Activated naive CD8-positive, alpha-beta T cell treated with anti-CD3 and anti-CD28 coated beads, Interleukin-2, amount 10 ng/mL, durations not matched to agents 7 days and 5 days (primary cell): Measurements from ENCODE around the gene CDX2. TPM values are rescaled to one million over a fixed set of nuclear protein-coding genes. Genes with fewer than 3 reads are reported as not detected.

Experiments
- ATAC-seq: fragments of 150-1000 bp; cut with Tn5 transposase; one replicate; pipeline ENCODE4 v1.10.0; 2021; ENCODE audit warnings: low read depth, moderate library complexity
- POLR2A ChIA-PET: fragments of 350-600 bp; sonication (Branson Sonifier 250); formaldehyde crosslinking; loops from one replicate; lab custom pipeline; 2021; ENCODE audit warnings: antibody characterized with exemption; lab: Charles Lee
- DNase-seq: peaks from one replicate; pipeline ENCODE4 v3.0.0; 2021
- H3K27ac Mint-ChIP-seq: one replicate; pipeline ENCODE4 v1.8.0; 2022; ENCODE audit warnings: mild to moderate bottlenecking, mixed read lengths
- H3K27me3 Mint-ChIP-seq: one replicate; pipeline ENCODE4 v1.8.0; 2022; ENCODE audit warnings: mild to moderate bottlenecking, moderate library complexity, mixed read lengths
- H3K36me3 Mint-ChIP-seq: one replicate; pipeline ENCODE4 v1.8.0; 2021; ENCODE audit warnings: mild to moderate bottlenecking, mixed read lengths
- H3K4me1 Mint-ChIP-seq: one replicate; pipeline ENCODE4 v1.8.0; 2021; ENCODE audit warnings: mixed read lengths
- H3K4me3 Mint-ChIP-seq: one replicate; pipeline ENCODE4 v1.8.0; 2022; ENCODE audit warnings: mild to moderate bottlenecking, moderate library complexity, mixed read lengths
- H3K9me3 Mint-ChIP-seq: one replicate; pipeline ENCODE4 v1.8.0; 2021; ENCODE audit warnings: mixed read lengths
- total RNA-seq, 2 experiments: library from RNA; stranded (reverse); gene quantifications; one replicate each; pipeline ENCODE4 v1.2.3, GENCODE V29; 2021

Gene CDX2
- total RNA-seq, 2 experiments from 2014 or later, result not detected

DNA sequence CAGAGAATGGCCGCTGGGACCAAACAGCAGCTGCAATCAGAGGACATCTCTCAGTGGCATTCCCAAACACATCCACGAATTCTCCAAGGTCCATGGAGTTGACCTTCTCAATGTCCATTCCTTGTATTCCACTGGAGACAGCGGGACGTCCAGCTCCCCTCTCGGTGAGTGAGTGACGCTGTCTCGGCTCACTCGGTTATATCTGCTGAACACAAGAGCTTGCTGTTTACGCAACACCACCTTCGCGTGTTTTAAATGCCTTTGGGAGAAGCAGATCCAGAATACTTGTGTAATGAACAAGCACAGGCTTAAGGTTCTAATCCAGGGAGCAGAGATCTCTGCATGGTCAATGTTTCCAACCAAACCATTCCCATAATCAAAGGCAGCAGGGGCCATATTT, 19.4 kb upstream of the CDX2 start, which contains the start of gene URAD:
TSS of gene URAD (minus strand) at position 174 of the 400 bp plus-strand sequence. CDS start at position 118, 56 bp downstream.
- no peak for DNase-seq
- no peaks in the 10 kb centered on the region for H3K4me1 Mint-ChIP-seq
- H3K27me3 Mint-ChIP-seq, result peaks cover 11% of the 10 kb centered on the region
- no peaks in the 10 kb centered on the region for H3K36me3 Mint-ChIP-seq
- H3K9me3 Mint-ChIP-seq, result no peaks in the 10 kb centered on the region
- no peak for ATAC-seq
- no peak within 1 kb of the TSS for H3K27ac Mint-ChIP-seq
- POLR2A ChIA-PET, result interaction anchor here (0.6 to 0.7 kb wide), 2 partner anchors 124 to 776 kb away, joined by 3 to 4 read pairs; no protein-coding TSS in a partner anchor
- H3K4me3 Mint-ChIP-seq, result no peak within 1 kb of the TSS

DNA sequence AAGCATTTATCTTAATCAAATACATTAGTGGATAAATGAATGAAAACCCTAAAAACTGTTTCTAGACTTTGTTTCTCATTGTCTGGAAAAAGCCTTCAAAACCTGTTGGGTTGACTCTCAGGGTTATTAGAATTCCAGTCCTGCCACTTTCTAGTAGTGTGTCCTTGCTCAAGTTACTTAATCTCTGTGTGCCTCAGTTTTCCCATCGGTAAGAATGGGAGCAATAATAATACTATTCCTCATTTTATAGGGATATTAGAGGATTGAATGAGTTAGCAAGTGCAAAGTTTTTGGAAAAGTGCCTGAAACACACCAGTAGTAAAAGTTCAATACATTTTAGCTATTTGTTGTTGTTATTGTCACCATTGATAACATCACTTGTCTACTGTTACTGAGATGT, 16.5 kb upstream of the CDX2 start:
- Mint-ChIP-seq H3K27ac (no peak overlapping the region), H3K4me3 (no peak overlapping the region), H3K27me3 (peaks cover 35% of the 10 kb centered on the region), H3K9me3 (no peaks in the 10 kb centered on the region), H3K4me1 (peaks cover 3% of the 10 kb centered on the region), H3K36me3 (no peaks in the 10 kb centered on the region)
- POLR2A ChIA-PET, result no interaction called here
- ATAC-seq (no peak), DNase-seq (no peak)

DNA sequence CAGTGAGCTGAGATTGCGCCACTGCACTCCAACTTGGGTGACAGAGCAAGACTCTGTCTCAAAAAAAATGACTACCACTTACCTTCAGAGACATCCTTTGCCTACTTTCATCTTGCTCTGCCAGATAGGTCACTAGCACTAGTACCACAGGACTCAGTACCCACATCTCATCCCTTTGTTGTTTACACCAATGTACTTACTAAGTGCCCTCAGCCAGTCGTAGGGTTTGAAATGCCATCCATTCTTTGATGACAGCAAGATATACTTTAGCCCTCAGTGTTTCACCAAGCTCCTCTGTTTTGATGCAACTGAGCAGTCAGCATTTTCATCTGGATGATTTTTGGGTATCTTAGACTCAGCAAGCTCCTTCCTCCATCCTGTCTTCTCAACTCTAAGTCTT, 13.2 kb upstream of the CDX2 start:
- no peak for DNase-seq
- H3K4me3 Mint-ChIP-seq, result no peak overlapping the region
- peaks cover 11% of the 10 kb centered on the region for H3K4me1 Mint-ChIP-seq
- no peak for ATAC-seq
- H3K27me3 Mint-ChIP-seq, result peaks cover 57% of the 10 kb centered on the region
- H3K9me3 Mint-ChIP-seq, result no peaks in the 10 kb centered on the region
- no peaks in the 10 kb centered on the region for H3K36me3 Mint-ChIP-seq
- no peak overlapping the region for H3K27ac Mint-ChIP-seq
- POLR2A ChIA-PET, result no interaction called here

DNA sequence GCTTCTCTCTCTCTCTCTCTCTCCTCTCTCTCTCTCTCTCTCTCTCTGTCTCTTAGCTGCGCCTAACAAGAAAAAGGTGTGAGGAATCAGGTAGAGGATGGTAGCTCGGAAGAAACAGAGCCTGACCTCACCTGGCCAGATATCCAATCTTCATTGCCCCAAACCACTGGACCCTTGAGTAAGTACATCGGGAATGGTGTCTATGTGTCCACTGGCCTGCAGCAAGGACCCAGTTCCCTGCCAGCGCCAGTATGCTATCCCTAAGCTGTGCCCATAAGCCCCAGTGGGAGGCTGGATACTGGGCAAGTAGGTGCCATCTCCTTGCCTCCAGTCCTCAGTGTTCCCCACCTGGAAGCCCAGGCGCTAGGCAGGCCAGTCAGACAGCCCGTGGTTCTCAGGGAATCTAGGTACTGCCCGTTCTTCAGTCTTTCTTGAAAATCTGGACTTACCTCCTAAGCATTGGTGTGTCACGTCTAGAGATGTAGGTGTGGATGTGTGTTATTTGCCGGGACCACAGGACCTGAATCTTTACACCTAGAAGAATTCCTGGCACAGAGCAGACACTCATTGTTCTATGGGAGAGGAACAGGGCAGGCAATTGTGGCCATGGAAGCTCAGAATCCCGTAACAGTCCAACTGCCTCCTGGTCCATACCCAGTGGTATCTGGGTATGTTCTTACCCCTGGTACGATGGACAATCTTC, 12.0 kb upstream of the CDX2 start:
- POLR2A ChIA-PET, result no interaction called here
- Mint-ChIP-seq H3K4me3 (no peak overlapping the region), H3K9me3 (no peaks in the 10 kb centered on the region), H3K4me1 (peaks cover 11% of the 10 kb centered on the region), H3K36me3 (no peaks in the 10 kb centered on the region), H3K27ac (no peak overlapping the region), H3K27me3 (peaks cover 69% of the 10 kb centered on the region)
- DNase-seq (no peak), ATAC-seq (no peak)

DNA sequence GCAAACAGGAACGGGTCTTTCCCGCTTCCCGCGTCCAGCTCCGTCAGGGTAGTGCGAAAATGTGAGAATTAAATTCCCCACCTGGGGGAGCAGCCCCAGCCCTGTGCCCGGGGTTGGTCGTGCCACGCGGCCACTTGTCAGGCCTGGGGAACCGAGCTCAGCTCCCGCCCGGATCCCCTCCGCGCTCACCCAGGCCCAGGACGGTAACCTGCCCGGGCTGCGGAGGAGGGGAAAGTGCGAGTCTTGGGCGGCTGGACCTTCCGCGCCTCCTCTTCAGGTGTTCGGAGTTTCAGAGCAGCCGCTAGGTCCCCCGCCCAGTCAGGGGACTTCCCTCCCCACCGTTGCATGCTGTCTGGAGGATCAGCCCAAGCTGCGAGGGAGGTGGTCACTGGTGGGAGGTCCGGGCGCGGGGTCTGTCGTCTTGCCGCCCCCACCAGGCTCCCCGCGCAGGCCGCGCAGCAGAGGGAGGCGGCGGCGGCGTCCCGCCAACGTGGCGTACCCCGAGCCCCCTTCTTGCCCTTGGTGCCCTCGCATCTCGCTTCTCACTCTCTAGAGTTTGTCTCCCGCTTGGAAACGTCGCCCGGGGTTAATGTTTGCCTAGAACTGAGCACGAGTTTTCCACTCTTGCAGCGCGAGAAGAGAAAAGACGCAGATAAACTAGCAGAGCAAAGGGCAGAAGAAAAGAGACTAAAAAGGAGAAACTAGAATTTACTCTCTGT, 11.3 kb upstream of the CDX2 start:
- peaks cover 14% of the 10 kb centered on the region for H3K4me1 Mint-ChIP-seq
- H3K27ac Mint-ChIP-seq, result no peak overlapping the region
- no peak for ATAC-seq
- peaks cover 76% of the 10 kb centered on the region for H3K27me3 Mint-ChIP-seq
- H3K4me3 Mint-ChIP-seq, result peak overlapping the region; percentile 47
- H3K36me3 Mint-ChIP-seq, result no peaks in the 10 kb centered on the region
- no peaks in the 10 kb centered on the region for H3K9me3 Mint-ChIP-seq
- no peak for DNase-seq
- POLR2A ChIA-PET, result no interaction called here

DNA sequence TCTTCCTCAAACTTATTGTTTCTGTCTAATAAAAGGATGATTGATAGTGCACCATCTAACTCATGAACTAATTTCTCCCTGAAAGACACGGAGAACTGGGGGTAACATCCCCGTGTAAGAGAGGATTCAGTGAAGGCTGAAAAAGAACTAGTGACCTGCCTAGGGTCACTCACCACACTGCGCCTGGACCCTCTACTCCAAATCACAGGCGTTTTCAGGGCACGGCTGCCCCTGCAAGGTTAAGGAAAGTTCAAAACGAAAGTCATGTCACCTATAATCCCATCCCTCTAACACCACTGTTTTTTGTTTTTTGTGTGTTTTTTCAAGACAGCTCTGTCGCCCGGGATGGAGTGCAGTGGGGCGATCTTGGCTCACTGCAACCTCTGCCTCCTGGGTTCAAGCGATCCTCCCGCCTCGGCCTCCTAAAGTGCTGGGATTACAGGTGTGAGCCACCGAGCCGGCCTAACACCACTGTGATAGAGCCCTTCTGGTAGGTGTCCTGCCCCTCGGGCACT, 10.7 kb upstream of the CDX2 start:
- Mint-ChIP-seq H3K9me3 (no peaks in the 10 kb centered on the region), H3K4me3 (peak overlapping the region; percentile 47), H3K36me3 (no peaks in the 10 kb centered on the region), H3K27ac (no peak overlapping the region), H3K4me1 (peaks cover 16% of the 10 kb centered on the region), H3K27me3 (peaks cover 80% of the 10 kb centered on the region)
- no peak for ATAC-seq
- no peak for DNase-seq
- POLR2A ChIA-PET, result no interaction called here

DNA sequence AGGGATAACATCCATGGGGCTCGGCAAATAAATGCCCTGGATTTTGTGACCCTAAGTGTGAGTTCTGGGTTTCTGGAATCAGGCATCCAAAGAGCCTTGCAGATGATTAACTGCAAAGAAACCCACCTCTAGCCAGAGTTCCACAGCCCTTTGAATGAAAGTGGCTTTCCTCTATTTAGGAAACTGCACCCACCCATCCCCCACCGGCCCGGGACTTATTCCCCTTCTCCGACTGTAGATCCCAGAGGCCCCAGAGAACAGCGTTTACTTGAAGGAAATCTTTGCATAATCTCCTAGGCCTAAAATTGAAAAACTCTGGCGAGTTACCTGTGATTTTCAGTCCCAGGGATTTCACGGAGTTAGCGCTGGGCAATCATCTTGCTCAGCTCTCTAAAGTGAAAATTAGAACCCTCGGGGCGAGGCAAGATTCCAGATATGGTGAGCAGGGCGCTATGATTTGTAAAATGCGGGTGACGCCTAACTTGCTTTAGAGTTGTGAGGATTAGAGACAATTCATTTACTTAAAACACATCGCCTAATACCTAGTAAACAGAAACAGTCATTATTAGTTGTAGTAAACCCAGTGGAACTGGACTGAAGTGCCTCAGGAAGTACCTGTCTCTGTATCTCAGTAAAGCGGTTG, 10.0 kb upstream of the CDX2 start:
- Mint-ChIP-seq H3K4me1 (peaks cover 16% of the 10 kb centered on the region), H3K36me3 (no peaks in the 10 kb centered on the region), H3K27ac (peak overlapping the region; percentile 46), H3K4me3 (no peak overlapping the region), H3K27me3 (peaks cover 85% of the 10 kb centered on the region), H3K9me3 (no peaks in the 10 kb centered on the region)
- DNase-seq, result no peak
- POLR2A ChIA-PET, result no interaction called here
- ATAC-seq, result no peak

DNA sequence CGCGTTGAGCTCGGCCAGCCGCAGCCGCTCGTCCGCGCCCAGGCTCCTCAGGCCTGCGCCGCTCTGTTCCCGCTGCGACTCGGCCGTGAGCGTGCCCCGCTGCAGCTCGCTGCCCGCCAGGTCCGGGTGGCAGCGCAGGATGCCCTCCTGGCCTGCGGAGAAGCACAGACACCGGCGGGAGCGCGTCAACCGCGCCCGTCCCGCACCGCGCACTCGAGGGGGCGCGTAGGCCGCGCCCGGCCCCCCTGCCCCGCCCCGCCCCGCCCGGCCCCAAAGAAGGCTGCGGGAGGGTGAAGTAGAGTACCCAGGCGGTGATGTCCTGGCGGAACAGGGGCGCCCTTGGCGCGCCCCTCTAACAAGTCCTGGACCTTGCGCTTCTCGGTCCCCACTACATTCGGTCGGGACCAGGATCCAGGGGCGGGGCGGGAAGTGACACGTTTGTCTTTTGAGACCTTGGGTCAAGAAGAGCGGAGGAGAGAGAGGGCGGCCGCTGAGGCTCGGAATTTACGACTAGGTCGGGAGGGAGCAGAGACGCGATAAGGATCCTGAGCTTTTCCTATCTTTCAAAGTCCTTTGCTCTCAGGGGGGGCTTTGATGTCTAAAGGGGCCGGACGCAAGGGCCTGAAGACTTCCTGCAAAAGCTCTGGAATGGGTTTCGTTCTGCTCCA, 9.3 kb upstream of the CDX2 start:
- no peaks in the 10 kb centered on the region for H3K9me3 Mint-ChIP-seq
- H3K4me3 Mint-ChIP-seq, result no peak overlapping the region
- POLR2A ChIA-PET, result no interaction called here
- H3K36me3 Mint-ChIP-seq, result no peaks in the 10 kb centered on the region
- ATAC-seq, result no peak
- DNase-seq, result no peak
- H3K4me1 Mint-ChIP-seq, result peaks cover 16% of the 10 kb centered on the region
- H3K27ac Mint-ChIP-seq, result peak overlapping the region; percentile 46
- peaks cover 88% of the 10 kb centered on the region for H3K27me3 Mint-ChIP-seq

DNA sequence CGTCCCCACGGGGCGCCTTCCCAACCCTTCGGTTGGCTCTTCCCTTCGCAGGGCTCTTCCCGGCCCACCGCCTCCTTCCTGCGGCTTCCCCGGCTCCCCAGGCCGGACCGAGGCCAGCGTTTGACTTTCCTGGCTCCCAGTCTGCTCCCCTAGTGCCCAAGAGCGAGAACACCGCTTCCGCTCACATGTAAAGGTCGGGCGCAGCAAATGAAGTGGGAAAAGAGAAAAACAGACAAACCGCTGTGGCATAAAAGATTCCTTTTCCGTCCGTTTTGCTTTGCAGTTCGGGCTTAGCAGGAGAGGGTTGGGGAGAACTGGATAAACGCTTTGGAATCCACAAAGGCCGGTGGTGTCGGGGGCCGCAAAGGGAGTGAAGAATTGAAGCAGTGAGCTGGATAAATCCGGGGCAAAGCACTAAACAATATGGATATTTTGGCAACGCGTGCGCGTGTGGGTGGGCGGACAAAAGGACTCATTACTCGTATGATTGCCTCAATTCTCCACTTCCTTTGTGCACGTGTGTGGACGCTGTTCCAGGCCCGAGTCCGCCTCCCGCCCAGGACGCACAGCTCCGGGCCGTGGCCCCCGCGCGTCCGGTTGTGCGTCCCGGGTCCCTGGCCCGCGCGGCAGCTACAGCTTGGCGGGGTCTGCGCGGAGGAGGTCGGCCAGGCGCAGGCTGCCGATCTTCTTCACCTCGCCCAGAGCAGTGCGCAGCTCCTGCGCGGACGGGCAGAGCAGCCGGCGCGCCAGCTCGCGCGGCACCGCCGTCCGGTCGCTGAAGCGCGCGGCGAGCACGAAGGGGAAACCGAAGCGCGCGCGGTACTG, 8.6 kb upstream of the CDX2 start:
- peak overlapping the region; percentile 76 for H3K27ac Mint-ChIP-seq
- no peaks in the 10 kb centered on the region for H3K9me3 Mint-ChIP-seq
- H3K27me3 Mint-ChIP-seq, result peaks cover 89% of the 10 kb centered on the region
- ATAC-seq (no peak), DNase-seq (no peak)
- POLR2A ChIA-PET, result no interaction called here
- no peaks in the 10 kb centered on the region for H3K36me3 Mint-ChIP-seq
- H3K4me3 Mint-ChIP-seq, result peak overlapping the region; percentile 48
- peaks cover 16% of the 10 kb centered on the region for H3K4me1 Mint-ChIP-seq

DNA sequence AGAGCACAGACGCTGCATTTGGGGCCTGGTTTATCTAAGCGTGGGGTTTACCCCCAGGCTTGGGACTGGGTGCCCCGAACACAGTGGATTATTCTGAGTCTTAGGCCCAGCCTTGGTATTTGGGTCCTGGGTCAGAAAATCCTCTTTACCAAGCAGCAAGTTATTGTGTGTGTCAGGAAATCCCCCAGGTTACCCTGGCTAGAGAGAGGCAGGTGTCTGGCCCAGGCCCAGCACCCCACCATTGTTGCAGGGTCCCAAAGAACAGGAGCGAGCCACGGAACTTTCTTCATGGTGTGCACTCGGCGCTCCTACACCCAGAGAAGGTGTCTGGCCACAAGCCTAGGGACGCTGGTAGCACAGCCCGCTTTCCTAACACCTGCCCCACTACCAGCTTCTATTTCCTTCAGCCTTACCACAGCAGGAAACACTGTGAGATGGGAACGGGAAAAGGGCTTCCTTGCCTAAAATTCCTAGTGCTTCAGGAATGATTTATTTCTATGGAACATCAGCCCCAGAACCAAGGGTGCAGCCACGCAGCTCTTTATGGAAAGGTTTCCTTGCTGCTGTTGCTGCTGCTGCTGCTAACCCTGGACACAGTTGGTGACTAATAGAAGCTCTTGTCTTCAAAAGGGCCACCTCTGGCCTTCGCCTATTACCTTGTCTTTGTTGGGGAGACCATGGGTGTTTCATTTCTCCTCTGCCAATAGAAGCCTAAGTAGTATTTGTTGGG, 7.4 kb upstream of the CDX2 start:
- Mint-ChIP-seq H3K4me1 (peaks cover 16% of the 10 kb centered on the region), H3K36me3 (no peaks in the 10 kb centered on the region), H3K4me3 (no peak overlapping the region), H3K9me3 (no peaks in the 10 kb centered on the region), H3K27ac (no peak overlapping the region), H3K27me3 (peaks cover 88% of the 10 kb centered on the region)
- ATAC-seq (no peak), DNase-seq (no peak)
- POLR2A ChIA-PET, result no interaction called here

DNA sequence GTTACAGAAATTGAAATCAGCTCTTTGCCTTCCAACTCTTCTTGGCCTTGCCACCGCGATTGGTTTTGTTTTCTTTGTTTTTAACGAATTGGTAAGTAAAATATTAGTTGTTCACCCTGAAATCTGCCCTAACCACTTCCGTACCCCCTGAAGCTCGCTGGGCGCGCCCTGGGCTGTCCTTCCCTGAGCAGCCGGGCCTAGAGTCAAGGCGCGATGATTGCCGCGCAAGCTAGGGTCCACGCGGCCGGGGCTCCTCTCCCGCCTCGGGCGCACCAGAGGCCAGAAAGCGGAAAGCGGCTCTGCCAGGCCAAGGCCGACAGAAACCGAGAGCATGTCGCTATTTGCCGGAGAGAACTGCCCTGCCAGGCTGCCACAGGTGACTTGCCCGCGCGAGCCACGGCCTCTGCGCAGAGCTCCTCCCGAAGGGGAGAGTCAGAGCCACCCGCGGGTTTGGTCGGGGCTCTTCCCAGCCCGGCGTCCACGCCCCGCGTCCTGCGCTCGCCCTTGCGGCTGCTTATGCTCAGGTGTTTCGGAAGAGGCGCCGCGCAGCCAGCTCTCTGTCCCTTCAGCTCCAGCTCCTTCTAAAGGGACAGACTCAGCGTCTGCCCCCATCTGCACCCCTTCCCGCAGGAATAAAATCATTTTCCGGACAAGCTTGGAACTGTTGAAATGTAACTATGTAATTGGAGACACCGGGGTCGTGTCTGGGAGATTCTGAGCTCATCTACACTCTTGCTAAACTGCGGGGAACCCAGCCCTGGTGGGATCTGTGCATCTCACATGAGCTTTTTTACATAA, 6.6 kb upstream of the CDX2 start:
- no peak overlapping the region for H3K4me3 Mint-ChIP-seq
- DNase-seq (no peak), ATAC-seq (no peak)
- no peaks in the 10 kb centered on the region for H3K9me3 Mint-ChIP-seq
- POLR2A ChIA-PET, result no interaction called here
- peaks cover 13% of the 10 kb centered on the region for H3K4me1 Mint-ChIP-seq
- no peaks in the 10 kb centered on the region for H3K36me3 Mint-ChIP-seq
- peaks cover 88% of the 10 kb centered on the region for H3K27me3 Mint-ChIP-seq
- no peak overlapping the region for H3K27ac Mint-ChIP-seq
